Measurements from ENCODE around the gene CYTH4. TPM values are rescaled to one million over a fixed set of nuclear protein-coding genes. Genes with fewer than 3 reads are reported as not detected.

Gene CYTH4
- total and polyA plus RNA-seq, 2 experiments from 2014 or later = not detected

GRCh38 chr22:37262346-37262745 lies 20.0 kb upstream of the CYTH4 start:
- peaks cover 25% of the 10 kb centered on the region for H3K4me1 Mint-ChIP-seq
- peaks cover 31% of the 10 kb centered on the region for H3K27me3 Mint-ChIP-seq (ENCODE audit: insufficient read depth, low read depth, poor library complexity)
- H3K36me3 Mint-ChIP-seq (ENCODE audit: low read depth) = peaks cover 4% of the 10 kb centered on the region; the same call in 2 of the 3 replicates
- no peak for DNase-seq (ENCODE audit: low spot score)
- Histone ChIP-seq H3K27me3 (ENCODE audit: insufficient read depth) (peaks cover 6% of the 10 kb centered on the region), H3K36me3 (ENCODE audit: insufficient read depth) (no peaks in the 10 kb centered on the region), H3K4me2 (no peak overlapping the region), H3F3A (replicated peaks; ENCODE audit: low read depth) (no peaks in the 10 kb centered on the region), H2AFZ (no peak overlapping the region), H3K79me2 (replicated peaks; ENCODE audit: insufficient read depth) (no peaks in the 10 kb centered on the region), H3K4me1 (ENCODE audit: insufficient read depth) (peaks cover 15% of the 10 kb centered on the region; the same call in 1 of the 2 replicates), H3K9me2 (ENCODE audit: insufficient read depth) (no peaks in the 10 kb centered on the region), H3K27ac (ENCODE audit: low read depth) (no peak overlapping the region), H4K20me1 (replicated peaks; ENCODE audit: insufficient read depth) (no peaks in the 10 kb centered on the region), H3K4me3 (no peak overlapping the region)
- ATAC-seq = no peak
- TF ChIP-seq CTCF (conservative IDR thresholded peaks at IDR 0.05; ENCODE audit: low read depth in 2 of 2) (no peak), JUNB (IDR thresholded peaks at IDR 0.05; ENCODE audit: unreplicated experiment) (no peak)
- H3K9me3 Mint-ChIP-seq = peaks cover 23% of the 10 kb centered on the region
- no peak overlapping the region for H3K27ac Mint-ChIP-seq
- H3K4me3 Mint-ChIP-seq = no peak overlapping the region

GRCh38 chr22:37263966-37264887 lies 18.1 kb upstream of the CYTH4 start:
- H3K79me2 ChIP-seq (replicated peaks; ENCODE audit: insufficient read depth) = no peaks in the 10 kb centered on the region
- H3K36me3 ChIP-seq (ENCODE audit: insufficient read depth) = no peaks in the 10 kb centered on the region
- no peak for ATAC-seq
- DNase-seq (ENCODE audit: low spot score) = no peak
- H3K27me3 ChIP-seq (ENCODE audit: insufficient read depth) = peaks cover 6% of the 10 kb centered on the region
- Mint-ChIP-seq H3K27me3 (ENCODE audit: insufficient read depth, low read depth, poor library complexity) (peaks cover 28% of the 10 kb centered on the region), H3K9me3 (peaks cover 23% of the 10 kb centered on the region), H3K4me3 (no peak overlapping the region), H3K4me1 (peaks cover 13% of the 10 kb centered on the region), H3K36me3 (ENCODE audit: low read depth) (peaks cover 4% of the 10 kb centered on the region; the same call in 2 of the 3 replicates), H3K27ac (no peak overlapping the region)
- H4K20me1 ChIP-seq (replicated peaks; ENCODE audit: insufficient read depth) = no peaks in the 10 kb centered on the region
- 0 out of 2 replicates have a peak, but pooled peaks cover 2% of the 10 kb centered on the region for H3K4me1 ChIP-seq (ENCODE audit: insufficient read depth)
- H3F3A ChIP-seq (replicated peaks; ENCODE audit: low read depth) = no peaks in the 10 kb centered on the region
- no peaks in the 10 kb centered on the region for H3K9me2 ChIP-seq (ENCODE audit: insufficient read depth)
- H3K4me3 ChIP-seq = no peak overlapping the region
- H2AFZ ChIP-seq = no peak overlapping the region
- H3K27ac ChIP-seq (ENCODE audit: low read depth) = no peak overlapping the region
- H3K4me2 ChIP-seq = no peak overlapping the region
- no peak for TF ChIP-seq EZH2 (IDR thresholded peaks at IDR 0.05; ENCODE audit: low read depth, unreplicated experiment)
- TF ChIP-seq ZNF114 (CRISPR knock-in tag; IDR thresholded peaks at IDR 0.05) = no peak
- TF ChIP-seq ZNF462 (CRISPR knock-in tag; IDR thresholded peaks at IDR 0.05) = no peak
- TF ChIP-seq CREB1 (CRISPR knock-in tag; IDR thresholded peaks at IDR 0.05; ENCODE audit: low read depth) = no peak
- no peak for TF ChIP-seq POLR2AphosphoS5 (IDR thresholded peaks at IDR 0.05; ENCODE audit: low read depth)
- no peak for TF ChIP-seq JUNB (IDR thresholded peaks at IDR 0.05; ENCODE audit: unreplicated experiment)
- TF ChIP-seq EZH2phosphoT487 (IDR thresholded peaks at IDR 0.05; ENCODE audit: unreplicated experiment) = no peak
- TF ChIP-seq ZNF331 (CRISPR knock-in tag; IDR thresholded peaks at IDR 0.05; ENCODE audit: low read depth) = no peak

Measured in GM23338 (cell line).